OCI-LY1 (cell line): Measurements from ENCODE around the gene ACER3.
"Not testable (repeated sequence)": the region's sequence is repeated elsewhere in the genome, so short reads cannot be mapped to it uniquely, and the experiment has no call there.

Source experiments
- H2AFZ ChIP-seq: fragments of 200-600 bp; sonication (generic), shearing (Covaris generic); 2 replicates; pipeline ENCODE4 v1.6.0; 2014; ENCODE audit warnings: antibody characterized with exemption, mild to moderate bottlenecking, low read length
- H3F3A ChIP-seq: fragments of 200-600 bp; sonication (generic), shearing (Covaris generic); 2 replicates; pipeline ENCODE4 v1.6.0; 2014; ENCODE audit warnings: mild to moderate bottlenecking, antibody characterized with exemption, low read length, moderate library complexity; ENCODE audit not compliant: insufficient read depth
- H3K27ac ChIP-seq: fragments of 200-600 bp; sonication (generic); 2 replicates; pipeline ENCODE4 v1.5.1; 2014; ENCODE audit warnings: low read length, mixed run types, mild to moderate bottlenecking, low read depth; ENCODE audit not compliant: poor library complexity, severe bottlenecking
- H3K27me3 ChIP-seq: fragments of 200-600 bp; sonication (generic); 2 replicates; pipeline ENCODE4 v1.6.0; 2014; ENCODE audit warnings: antibody characterized with exemption, mild to moderate bottlenecking, low read length, moderate library complexity; ENCODE audit not compliant: insufficient read depth
- H3K36me3 ChIP-seq: fragments of 200-600 bp; sonication (generic); 2 replicates; pipeline ENCODE4 v1.6.1; 2014; ENCODE audit warnings: mild to moderate bottlenecking, antibody characterized with exemption, low read length, moderate library complexity, mixed read lengths; ENCODE audit not compliant: insufficient read depth
- H3K4me1 ChIP-seq: fragments of 200-600 bp; sonication (generic); 2 replicates; pipeline ENCODE4 v1.5.1; 2014; ENCODE audit warnings: mild to moderate bottlenecking, low read length, moderate library complexity; ENCODE audit not compliant: insufficient read depth, severe bottlenecking
- H3K4me2 ChIP-seq: fragments of 200-600 bp; sonication (generic), shearing (Covaris generic); 2 replicates; pipeline ENCODE4 v1.6.1; 2014; ENCODE audit warnings: low read length
- H3K4me3 ChIP-seq: fragments of 200-600 bp; sonication (generic); 2 replicates; pipeline ENCODE4 v1.5.1; 2014; ENCODE audit warnings: low read length, low read depth, mild to moderate bottlenecking, mixed read lengths; ENCODE audit not compliant: poor library complexity, severe bottlenecking
- H3K79me2 ChIP-seq: fragments of 200-600 bp; shearing (Covaris generic); 2 replicates; pipeline ENCODE4 v1.6.1; 2016; ENCODE audit warnings: mixed run types, low read length, mixed read lengths; ENCODE audit not compliant: insufficient read depth
- H3K9ac ChIP-seq: fragments of 200-600 bp; sonication (generic), shearing (Covaris generic); 2 replicates; pipeline ENCODE4 v1.6.1; 2014; ENCODE audit warnings: mild to moderate bottlenecking, low read length, mixed read lengths
- H3K9me2 ChIP-seq: fragments of 200-600 bp; sonication (generic), shearing (Covaris generic); 2 replicates; pipeline ENCODE4 v1.6.1; 2014; ENCODE audit warnings: low read depth, mild to moderate bottlenecking, low read length, mixed read lengths
- H3K9me3 ChIP-seq: fragments of 200-600 bp; shearing (Covaris generic); 2 replicates; pipeline ENCODE4 v1.6.1; 2014; ENCODE audit warnings: low read length, mixed read lengths
- H4K20me1 ChIP-seq: fragments of 200-600 bp; sonication (generic), shearing (Covaris generic); 2 replicates; pipeline ENCODE4 v1.6.0; 2016; ENCODE audit warnings: mild to moderate bottlenecking, low read length; ENCODE audit not compliant: insufficient read depth
- CTCF ChIP-seq: fragments of 200-600 bp; sonication (generic), shearing (Covaris generic); IDR thresholded peaks from 2 replicates; pipeline ENCODE4 v1.5.1; 2017; ENCODE audit warnings: mild to moderate bottlenecking, antibody characterized with exemption, low read length, moderate library complexity, mixed read lengths
- EZH2 ChIP-seq: fragments of 200-600 bp; sonication (generic), shearing (Covaris generic); IDR thresholded peaks from 2 replicates; pipeline ENCODE4 v1.8.0; 2017; ENCODE audit warnings: borderline replicate concordance, mixed run types, mild to moderate bottlenecking, antibody characterized with exemption, low read length, moderate library complexity, mixed read lengths

The ACER3 gene

GRCh38 chr11:76860539-76861475, at the start of gene ACER3:
Gene ACER3 (plus strand): TSS chr11:76860918. CDS start chr11:76860977, 59 bp downstream.
- Histone ChIP-seq H3K36me3 (no peaks in the 10 kb centered on the region), H3F3A (no peaks in the 10 kb centered on the region), H3K4me1 (peaks cover 18% of the 10 kb centered on the region), H3K27ac (no peak within 1 kb of the TSS), H3K4me3 (peak within 1 kb of the TSS; percentile 96), H2AFZ (peak within 1 kb of the TSS; percentile 96), H3K27me3 (no peaks in the 10 kb centered on the region), H3K9ac (peak within 1 kb of the TSS; percentile 95), H4K20me1 (no peaks in the 10 kb centered on the region), H3K4me2 (peak within 1 kb of the TSS; percentile 75), H3K9me2 (no peaks in the 10 kb centered on the region), H3K9me3 (no peaks in the 10 kb centered on the region), H3K79me2 (no peaks in the 10 kb centered on the region)
- TF ChIP-seq EZH2 (no peak), CTCF (no peak; the same call in 1 of the 2 replicates)

GRCh38 chr11:76811259-76811658, 49.5 kb upstream of the ACER3 start:
- 0 out of 2 replicates have a peak, but pooled peaks cover 2% of the 10 kb centered on the region for H3K9me3 ChIP-seq
- no peaks in the 10 kb centered on the region for H3F3A ChIP-seq
- H3K4me3 ChIP-seq, result no peak overlapping the region
- H3K9me2 ChIP-seq, result no peaks in the 10 kb centered on the region
- H3K36me3 ChIP-seq, result no peaks in the 10 kb centered on the region
- H3K79me2 ChIP-seq, result no peaks in the 10 kb centered on the region
- no peaks in the 10 kb centered on the region for H3K27me3 ChIP-seq
- no peaks in the 10 kb centered on the region for H4K20me1 ChIP-seq
- no peak overlapping the region for H3K4me2 ChIP-seq
- H3K27ac ChIP-seq, result no peak overlapping the region
- H3K9ac ChIP-seq, result no peak overlapping the region
- TF ChIP-seq CTCF, result no peak
- TF ChIP-seq EZH2, result no peak
- no peaks in the 10 kb centered on the region for H3K4me1 ChIP-seq
- H2AFZ ChIP-seq, result no peak overlapping the region

GRCh38 chr11:76814414-76814813, 46.3 kb upstream of the ACER3 start:
- H3K4me3 ChIP-seq, result no peak overlapping the region
- H3F3A ChIP-seq, result no peaks in the 10 kb centered on the region
- no peak overlapping the region for H3K27ac ChIP-seq
- H3K9ac ChIP-seq, result no peak overlapping the region
- H3K4me1 ChIP-seq, result no peaks in the 10 kb centered on the region
- no peak for TF ChIP-seq CTCF
- no peak for TF ChIP-seq EZH2
- H2AFZ ChIP-seq, result no peak overlapping the region
- H3K79me2 ChIP-seq, result no peaks in the 10 kb centered on the region
- H3K4me2 ChIP-seq, result no peak overlapping the region
- H3K36me3 ChIP-seq, result no peaks in the 10 kb centered on the region
- no peaks in the 10 kb centered on the region for H3K27me3 ChIP-seq
- no peaks in the 10 kb centered on the region for H3K9me2 ChIP-seq
- peaks cover 9% of the 10 kb centered on the region; the same call in 1 of the 2 replicates for H3K9me3 ChIP-seq
- no peaks in the 10 kb centered on the region for H4K20me1 ChIP-seq

- not testable (repeated sequence) for H3K9me3 ChIP-seq, H3K4me1 ChIP-seq, H3K27ac ChIP-seq, H3K79me2 ChIP-seq, H3K4me2 ChIP-seq, H3K9ac ChIP-seq, H3K27me3 ChIP-seq, H2AFZ ChIP-seq, H3K36me3 ChIP-seq, H3K4me3 ChIP-seq, H3F3A ChIP-seq, H4K20me1 ChIP-seq, H3K9me2 ChIP-seq
These were observed 45.0 kb upstream of the ACER3 start for GRCh38 chr11:76815678-76816077.
